ENCODE measurements around the gene TSPY2.
"Not testable (repeated sequence)": the region's sequence is repeated elsewhere in the genome, so short reads cannot be mapped to it uniquely, and the experiment has no call there.

The TSPY2 gene

GRCh38 chrY:6245923-6246322 lies at the start of gene TSPY2:
TSPY2 (plus strand) TSS chrY:6246223; CDS start chrY:6246269, 46 bp downstream.
- not testable (repeated sequence) for DNase-seq

- DNase-seq, result not testable (repeated sequence)
These were observed 36.5 kb upstream of the TSPY2 start for GRCh38 chrY:6209565-6209964.

- not testable (repeated sequence) for DNase-seq
These were observed 29.0 kb upstream of the TSPY2 start for GRCh38 chrY:6217045-6217444.

- DNase-seq, result not testable (repeated sequence)
These were observed 23.8 kb downstream of the TSPY2 start for GRCh38 chrY:6269839-6270238.

Data from fibroblast of skin of right biceps (primary cell).